Bronchial epithelial cell (primary cell): Measurements from ENCODE around the gene GMDS. TPM values are rescaled to one million over a fixed set of nuclear protein-coding genes. Genes with fewer than 3 reads are reported as not detected.
A peak's percentile ranks its signal among the peaks of the same experiment; 100 is the strongest.

ENCODE experiments used
- DNase-seq: peaks from one replicate; pipeline ENCODE4 v3.0.0-alpha.2; 2010; ENCODE audit warnings: low read depth
- FAIRE-seq: peaks from 2 replicates; lab custom pipeline; 2011; peaks lifted over from hg19 to GRCh38; lab: Jason Lieb, UNC
- H3K27me3 ChIP-seq: 2 replicates; pipeline ENCODE4 v1.5.1; 2011; ENCODE audit warnings: low read length; ENCODE audit not compliant: control insufficient read depth, insufficient read depth
- H3K36me3 ChIP-seq: 2 replicates; pipeline ENCODE4 v1.5.1; 2011; ENCODE audit warnings: low read length; ENCODE audit not compliant: control insufficient read depth, insufficient read depth
- H3K4me3 ChIP-seq: 2 replicates; pipeline ENCODE4 v1.5.1; 2011; ENCODE audit warnings: mild to moderate bottlenecking, low read depth, low read length, control low read depth
- total RNA-seq: library from RNA; depleted of rRNA; stranded (reverse); fragments of >200 nt; gene quantifications from 2 replicates; pipeline ENCODE4 v1.2.1, GENCODE V29; 2014
- TF ChIP-seq, protein P1 (sequence below): IDR thresholded peaks from 2 replicates; pipeline ENCODE4 v1.5.1; 2011; ENCODE audit warnings: mild to moderate bottlenecking, moderate library complexity, low read length, control low read depth, inconsistent platforms; ENCODE audit not compliant: insufficient read depth, severe bottlenecking

The GMDS gene
- total RNA-seq, 1 donor from 2014 or later = 8.2 TPM

DNA sequence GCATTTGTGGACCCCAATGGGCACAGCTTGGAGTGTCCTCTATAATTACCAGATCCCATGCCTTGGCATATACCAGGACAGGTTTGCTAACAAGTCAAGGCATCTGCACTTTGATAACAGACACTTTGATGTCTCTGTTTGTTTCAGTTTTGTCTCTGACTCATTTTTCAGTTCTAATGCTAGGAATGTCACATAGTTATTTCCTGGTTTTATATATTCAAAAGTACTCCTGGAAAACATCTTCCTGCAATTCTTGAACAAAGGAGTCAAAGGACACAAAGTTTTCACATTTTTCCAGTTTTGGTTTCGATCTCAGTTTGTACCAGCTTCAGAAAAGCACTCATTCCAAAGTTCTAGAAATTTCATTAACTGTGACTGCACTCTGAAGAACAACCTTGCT, 447.6 kb downstream of the GMDS start:
- DNase-seq (peak; percentile 60), FAIRE-seq (no peak)

DNA sequence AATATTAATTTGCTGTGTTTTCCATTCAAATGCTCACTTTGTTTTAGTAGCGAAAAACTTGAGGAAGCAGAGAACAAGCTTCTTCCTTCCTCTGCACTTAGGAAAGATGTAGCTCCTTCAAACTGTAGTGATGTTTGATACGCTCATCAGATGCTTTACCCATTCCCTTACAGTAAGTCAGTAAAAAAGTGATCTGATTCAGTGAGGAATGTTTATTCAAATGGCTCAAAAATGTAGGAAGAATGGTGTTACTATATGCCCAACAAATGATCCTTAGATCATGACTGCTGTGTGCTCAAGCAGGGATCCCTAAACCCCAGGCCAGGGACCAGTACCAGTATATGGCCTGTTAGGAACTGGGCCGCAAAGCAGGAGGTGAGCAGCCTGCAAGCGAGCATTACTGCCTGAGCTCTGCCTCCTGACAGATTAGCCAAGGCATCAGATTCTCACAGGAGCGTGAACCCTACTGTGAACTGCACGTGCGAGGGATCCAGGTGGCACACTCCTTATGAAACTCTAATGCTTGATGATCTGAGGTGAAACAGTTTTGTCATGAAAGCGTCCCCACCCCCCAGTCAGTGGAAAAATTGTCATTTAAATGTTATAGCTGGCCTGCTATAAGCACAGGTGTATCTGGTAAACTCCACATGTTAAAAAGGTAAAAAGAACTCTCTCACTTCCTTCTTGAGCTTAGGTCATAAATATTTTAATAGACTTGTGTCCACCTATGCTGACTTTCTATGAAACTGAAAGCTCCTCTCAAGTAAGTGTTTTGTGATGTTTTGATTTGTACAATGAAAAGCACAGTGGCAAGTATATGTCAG, 448.5 kb downstream of the GMDS start:
- no peaks in the 10 kb centered on the region for H3K27me3 ChIP-seq
- FAIRE-seq (no peak), DNase-seq (no peak)
- TF ChIP-seq, protein P1, sequence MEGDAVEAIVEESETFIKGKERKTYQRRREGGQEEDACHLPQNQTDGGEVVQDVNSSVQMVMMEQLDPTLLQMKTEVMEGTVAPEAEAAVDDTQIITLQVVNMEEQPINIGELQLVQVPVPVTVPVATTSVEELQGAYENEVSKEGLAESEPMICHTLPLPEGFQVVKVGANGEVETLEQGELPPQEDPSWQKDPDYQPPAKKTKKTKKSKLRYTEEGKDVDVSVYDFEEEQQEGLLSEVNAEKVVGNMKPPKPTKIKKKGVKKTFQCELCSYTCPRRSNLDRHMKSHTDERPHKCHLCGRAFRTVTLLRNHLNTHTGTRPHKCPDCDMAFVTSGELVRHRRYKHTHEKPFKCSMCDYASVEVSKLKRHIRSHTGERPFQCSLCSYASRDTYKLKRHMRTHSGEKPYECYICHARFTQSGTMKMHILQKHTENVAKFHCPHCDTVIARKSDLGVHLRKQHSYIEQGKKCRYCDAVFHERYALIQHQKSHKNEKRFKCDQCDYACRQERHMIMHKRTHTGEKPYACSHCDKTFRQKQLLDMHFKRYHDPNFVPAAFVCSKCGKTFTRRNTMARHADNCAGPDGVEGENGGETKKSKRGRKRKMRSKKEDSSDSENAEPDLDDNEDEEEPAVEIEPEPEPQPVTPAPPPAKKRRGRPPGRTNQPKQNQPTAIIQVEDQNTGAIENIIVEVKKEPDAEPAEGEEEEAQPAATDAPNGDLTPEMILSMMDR = no peak
- no peak overlapping the region for H3K4me3 ChIP-seq
- no peaks in the 10 kb centered on the region for H3K36me3 ChIP-seq

More for the DNA sequence above, 447.6 kb downstream of the GMDS start:
- H3K4me3 ChIP-seq = no peak overlapping the region
- no peaks in the 10 kb centered on the region for H3K36me3 ChIP-seq
- no peaks in the 10 kb centered on the region for H3K27me3 ChIP-seq
- TF ChIP-seq, protein P1 = no peak

DNA sequence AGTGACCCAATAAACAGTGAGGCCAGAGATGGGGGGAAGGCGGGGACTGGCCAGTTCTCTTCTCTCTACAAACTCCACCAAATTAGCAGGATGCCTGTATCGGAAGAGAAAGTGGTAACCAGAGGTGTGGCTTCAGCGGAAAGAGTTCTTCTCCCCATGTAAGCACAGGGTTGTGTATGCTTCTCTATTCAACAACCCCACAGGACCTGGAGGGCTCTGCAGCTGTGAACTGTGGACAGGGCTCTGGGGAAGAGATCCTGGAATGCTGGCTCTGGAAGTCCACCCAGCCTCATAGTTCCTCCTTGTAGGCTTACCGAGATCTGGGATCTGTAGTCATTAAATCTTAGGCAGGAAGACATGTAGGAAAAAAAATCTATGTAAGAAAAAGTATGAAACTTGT, 449.5 kb downstream of the GMDS start:
- DNase-seq = no peak
- Histone ChIP-seq H3K36me3 (no peaks in the 10 kb centered on the region), H3K27me3 (no peaks in the 10 kb centered on the region), H3K4me3 (no peak overlapping the region)
- FAIRE-seq = no peak
- TF ChIP-seq, protein P1 = no peak

DNA sequence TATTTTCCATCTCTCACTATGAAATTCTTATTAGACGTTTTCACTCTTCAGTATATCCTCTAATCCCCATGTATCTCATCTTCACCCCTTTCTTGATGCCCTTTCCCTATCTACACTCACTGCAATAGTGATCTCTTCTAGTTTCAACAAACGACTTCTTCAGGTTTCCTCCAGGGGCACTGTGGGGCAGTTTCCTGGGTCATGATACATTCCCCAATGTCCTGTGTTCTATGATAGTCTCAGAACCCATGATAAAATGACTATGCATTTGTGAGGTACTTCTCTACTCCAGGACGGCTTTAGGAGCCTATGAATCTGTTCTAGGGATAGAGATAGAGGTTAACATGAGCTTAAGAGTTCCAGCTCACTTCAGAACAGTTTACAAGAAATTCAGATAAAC, 452.4 kb downstream of the GMDS start:
- Histone ChIP-seq H3K36me3 (no peaks in the 10 kb centered on the region), H3K27me3 (no peaks in the 10 kb centered on the region), H3K4me3 (no peak overlapping the region)
- FAIRE-seq (no peak), DNase-seq (peak; percentile 42)
- TF ChIP-seq, protein P1 = peak; percentile 46

DNA sequence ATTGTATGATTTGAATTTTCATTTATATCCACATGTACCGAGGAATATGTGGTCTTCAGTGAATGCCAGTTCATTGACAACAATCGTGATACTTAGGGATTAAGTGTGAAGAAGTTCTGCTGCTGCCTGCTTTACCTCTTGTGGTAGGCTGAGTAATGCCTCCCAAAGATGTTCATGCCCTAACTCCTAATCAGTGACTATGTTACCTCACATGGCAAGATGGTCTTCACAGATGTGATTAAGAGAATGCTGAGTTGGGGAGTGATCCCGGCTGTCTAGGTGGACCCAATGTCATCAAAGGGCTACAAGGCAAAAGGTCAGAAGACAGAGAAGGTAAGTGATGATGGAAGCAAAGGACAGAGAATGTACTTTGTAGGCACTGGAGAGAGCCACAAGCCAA, 454.7 kb downstream of the GMDS start:
- no peak for FAIRE-seq
- no peak overlapping the region for H3K4me3 ChIP-seq
- no peak for DNase-seq
- H3K27me3 ChIP-seq = no peaks in the 10 kb centered on the region
- TF ChIP-seq, protein P1 = no peak
- H3K36me3 ChIP-seq = no peaks in the 10 kb centered on the region

DNA sequence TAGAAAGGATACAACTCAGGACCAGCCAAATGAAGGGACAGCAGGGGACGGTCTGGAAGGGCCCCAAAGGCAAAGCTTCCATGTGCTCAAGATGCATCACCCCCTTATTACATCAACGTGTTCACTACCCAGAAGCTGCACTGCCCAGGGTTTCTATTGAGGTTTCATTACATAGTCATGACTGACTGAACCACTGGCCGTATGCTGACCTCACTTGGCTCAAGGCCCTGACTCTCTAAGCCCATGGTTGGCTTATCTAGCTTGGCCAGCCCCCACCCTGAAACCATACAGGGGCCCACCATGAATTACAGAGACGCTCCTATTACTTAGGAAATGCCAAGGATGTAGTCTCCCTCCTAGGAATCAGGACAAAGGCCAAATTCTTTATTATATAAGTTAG, 456.3 kb downstream of the GMDS start:
- Histone ChIP-seq H3K27me3 (no peaks in the 10 kb centered on the region), H3K36me3 (no peaks in the 10 kb centered on the region), H3K4me3 (no peak overlapping the region)
- no peak for DNase-seq
- TF ChIP-seq, protein P1 = no peak
- no peak for FAIRE-seq
